IMR-90 (cell line): ENCODE data around the gene SPEG. TPM values are rescaled to one million over a fixed set of nuclear protein-coding genes. Genes with fewer than 3 reads are reported as not detected.

Source experiments
- ATAC-seq: fragments of 200-7000 bp; cut with Tn5 transposase; 2 replicates; pipeline ENCODE4 v1.9.1; 2020; ENCODE audit warnings: low read depth, mild to moderate bottlenecking, moderate library complexity
- BruUV-seq: library from RNA; stranded (reverse); fragments of 400-500 nt; replicated peaks from 2 replicates; lab custom pipeline; 2021; lab: Mats Ljungman, UMichigan
- CTCF ChIA-PET: fragments of 300-600 bp; formaldehyde crosslinking; extraction: SDS; loops from one replicate; lab custom pipeline; 2021; ENCODE audit warnings: antibody characterized with exemption; lab: Yijun Ruan, JAX
- POLR2A ChIA-PET: fragments of 300-600 bp; sonication (Branson Sonifier 250); formaldehyde crosslinking; loops from one replicate; lab custom pipeline; 2022; ENCODE audit warnings: antibody characterized with exemption; ENCODE audit not compliant: unreplicated experiment; lab: Charles Lee
- DNase-seq: peaks from one replicate; pipeline ENCODE4 v3.0.0; 2013
- H2AFZ ChIP-seq: replicated peaks from 2 replicates; pipeline ENCODE3; 2013; ENCODE audit warnings: low read length, mild to moderate bottlenecking; ENCODE audit not compliant: poor library complexity
- H2AK5ac ChIP-seq: 2 replicates; pipeline ENCODE4 v1.6.1; 2013; ENCODE audit warnings: low read depth, low read length, inconsistent platforms
- H2AK9ac ChIP-seq: replicated peaks from 2 replicates; pipeline ENCODE3; 2013; ENCODE audit warnings: mild to moderate bottlenecking, low read depth, low read length, moderate library complexity; ENCODE audit not compliant: poor library complexity
- H2BK120ac ChIP-seq: 2 replicates; pipeline ENCODE4 v1.6.1; 2013; ENCODE audit warnings: low read depth, low read length, inconsistent platforms
- H2BK15ac ChIP-seq: 3 replicates; pipeline ENCODE4 v1.6.1; 2013; ENCODE audit warnings: low read depth, low read length, inconsistent platforms
- H2BK20ac ChIP-seq: 2 replicates; pipeline ENCODE4 v1.6.1; 2013; ENCODE audit warnings: low read depth, mild to moderate bottlenecking, inconsistent platforms, low read length, moderate library complexity
- H2BK5ac ChIP-seq: 2 replicates; pipeline ENCODE4 v1.6.1; 2013; ENCODE audit warnings: mild to moderate bottlenecking, low read depth, low read length, inconsistent platforms; ENCODE audit not compliant: poor library complexity, severe bottlenecking
- H3K14ac ChIP-seq: replicated peaks from 2 replicates; pipeline ENCODE4 v1.6.1; 2013; ENCODE audit warnings: low read depth, low read length, inconsistent platforms
- H3K18ac ChIP-seq: 2 replicates; pipeline ENCODE4 v1.6.1; 2013; ENCODE audit warnings: low read depth, low read length, control low read depth
- H3K23ac ChIP-seq: 2 replicates; pipeline ENCODE4 v1.6.1; 2013; ENCODE audit warnings: low read depth, low read length, inconsistent platforms
- H3K27ac ChIP-seq: 2 replicates; pipeline ENCODE4 v1.5.1; 2013; ENCODE audit warnings: mild to moderate bottlenecking, control low read depth, low read length; ENCODE audit not compliant: insufficient read depth
- H3K27me3 ChIP-seq: 2 replicates; pipeline ENCODE4 v1.6.1; 2013; ENCODE audit warnings: low read length; ENCODE audit not compliant: control insufficient read depth, insufficient read depth
- H3K36me3 ChIP-seq: 2 replicates; pipeline ENCODE4 v1.6.1; 2013; ENCODE audit warnings: low read length, mixed read lengths; ENCODE audit not compliant: control insufficient read depth, insufficient read depth
- H3K4ac ChIP-seq: 2 replicates; pipeline ENCODE4 v1.6.1; 2013; ENCODE audit warnings: low read depth, low read length, inconsistent platforms
- H3K4me1 ChIP-seq: 2 replicates; pipeline ENCODE4 v1.6.1; 2013; ENCODE audit warnings: low read length, mixed read lengths; ENCODE audit not compliant: control insufficient read depth, insufficient read depth
- H3K4me2 ChIP-seq: 2 replicates; pipeline ENCODE4 v1.6.1; 2013; ENCODE audit warnings: low read depth, mild to moderate bottlenecking, control low read depth, low read length, moderate library complexity
- H3K4me3 ChIP-seq: 2 replicates; pipeline ENCODE4 v1.5.1; 2013; ENCODE audit warnings: low read depth, mild to moderate bottlenecking, control low read depth, low read length, moderate library complexity; ENCODE audit not compliant: insufficient read depth
- H3K56ac ChIP-seq: 2 replicates; pipeline ENCODE4 v1.6.1; 2013; ENCODE audit warnings: low read length, inconsistent platforms; ENCODE audit not compliant: insufficient read depth; ENCODE audit errors: extremely low read depth
- H3K79me1 ChIP-seq, 2 experiments: 2 replicates each; pipeline ENCODE4 v1.6.1; 2013; ENCODE audit warnings: low read length in 2 of 2, inconsistent platforms in 1 of 2, low read depth in 1 of 2
- H3K9ac ChIP-seq: 2 replicates; pipeline ENCODE4 v1.6.1; 2013; ENCODE audit warnings: low read depth, low read length, control low read depth
- H3K9me1 ChIP-seq: 2 replicates; pipeline ENCODE4 v1.6.1; 2013; ENCODE audit warnings: low read length, inconsistent platforms; ENCODE audit not compliant: insufficient read depth
- H3K9me3 ChIP-seq: 2 replicates; pipeline ENCODE4 v1.6.1; 2013; ENCODE audit warnings: low read length; ENCODE audit not compliant: control insufficient read depth, insufficient read depth
- H4K20me1 ChIP-seq: 2 replicates; pipeline ENCODE4 v1.6.1; 2013; ENCODE audit warnings: low read length, inconsistent platforms; ENCODE audit not compliant: insufficient read depth
- H4K5ac ChIP-seq: 2 replicates; pipeline ENCODE4 v1.6.1; 2013; ENCODE audit warnings: mild to moderate bottlenecking, low read depth, low read length, control low read depth
- H4K8ac ChIP-seq, 2 experiments: 2 replicates each; pipeline ENCODE4 v1.6.1; 2013; ENCODE audit warnings: low read depth in 2 of 2, low read length in 2 of 2, control low read depth in 1 of 2, inconsistent platforms in 1 of 2
- H4K91ac ChIP-seq: 2 replicates; pipeline ENCODE4 v1.6.1; 2013; ENCODE audit warnings: low read depth, low read length, inconsistent platforms; ENCODE audit not compliant: insufficient read depth
- BHLHE40 ChIP-seq: fragments of 150-350 bp; IDR thresholded peaks from 2 replicates; pipeline ENCODE4 v1.6.1; 2016; ENCODE audit warnings: mild to moderate bottlenecking, low read depth, low read length
- CEBPB ChIP-seq: IDR thresholded peaks from 2 replicates; pipeline ENCODE4 v1.6.1; 2012; ENCODE audit warnings: low read depth, low read length, improper control_type of control experiment
- CHD1 ChIP-seq: IDR thresholded peaks from 2 replicates; pipeline ENCODE4 v1.6.1; 2012; ENCODE audit warnings: low read depth, low read length, improper control_type of control experiment
- CTCF ChIP-seq: conservative IDR thresholded peaks from 2 replicates; pipeline ENCODE4 v1.5.1; 2012; ENCODE audit warnings: mild to moderate bottlenecking, low read depth, low read length, improper control_type of control experiment
- ELK1 ChIP-seq: fragments of 150-350 bp; IDR thresholded peaks from 2 replicates; pipeline ENCODE4 v1.6.1; 2016; ENCODE audit warnings: low read depth, mild to moderate bottlenecking, low read length, moderate library complexity, borderline replicate concordance
- FOS ChIP-seq: fragments of 150-350 bp; IDR thresholded peaks from 2 replicates; pipeline ENCODE4 v1.6.1; 2016; ENCODE audit warnings: low read depth, low read length
- MAFK ChIP-seq: IDR thresholded peaks from 2 replicates; pipeline ENCODE4 v1.6.1; 2012; ENCODE audit warnings: low read depth, low read length, improper control_type of control experiment
- MAZ ChIP-seq: IDR thresholded peaks from 2 replicates; pipeline ENCODE4 v1.6.1; 2012; ENCODE audit warnings: low read depth, mild to moderate bottlenecking, low read length, improper control_type of control experiment, moderate library complexity, borderline replicate concordance
- MXI1 ChIP-seq: IDR thresholded peaks from 2 replicates; pipeline ENCODE4 v1.6.1; 2012; ENCODE audit warnings: low read depth, mild to moderate bottlenecking, low read length, moderate library complexity, borderline replicate concordance
- NFE2L2 ChIP-seq: fragments of 150-350 bp; IDR thresholded peaks from 2 replicates; pipeline ENCODE4 v1.6.1; 2016; ENCODE audit warnings: low read depth, mild to moderate bottlenecking, low read length
- POLR2A ChIP-seq: IDR thresholded peaks from 2 replicates; pipeline ENCODE4 v1.6.1; 2012; ENCODE audit warnings: mild to moderate bottlenecking, low read depth, low read length
- RAD21 ChIP-seq: IDR thresholded peaks from 2 replicates; pipeline ENCODE4 v1.6.1; 2012; ENCODE audit warnings: low read length, improper control_type of control experiment
- RCOR1 ChIP-seq: IDR thresholded peaks from 2 replicates; pipeline ENCODE4 v1.6.1; 2012; ENCODE audit warnings: mild to moderate bottlenecking, low read length, improper control_type of control experiment; ENCODE audit not compliant: insufficient replicate concordance
- RFX5 ChIP-seq: IDR thresholded peaks from 2 replicates; pipeline ENCODE4 v1.8.0; 2012; ENCODE audit warnings: low read depth, mild to moderate bottlenecking, low read length, moderate library complexity
- SMC3 ChIP-seq: fragments of 150-350 bp; IDR thresholded peaks from 2 replicates; pipeline ENCODE4 v1.6.1; 2016; ENCODE audit warnings: low read depth, mild to moderate bottlenecking, antibody characterized with exemption, low read length, moderate library complexity
- WGBS, 2 experiments: methylation state at CpG; one replicate each; pipeline versions ENCODE4 v1.1.5 to v1.1.7; 2013; ENCODE audit warnings: missing lambda C conversion rate in 2 of 2; ENCODE audit not compliant: insufficient read length in 1 of 2; ENCODE audit errors: extremely low coverage in 2 of 2; 5-methylcytosine and 5-hydroxymethylcytosine counted together
- dilution Hi-C: fragments of 300-500 bp; cut with HindIII; formaldehyde crosslinking; loops from one replicate; pipeline ENCODE4 v1.14.3; 2018; ENCODE audit warnings: low sequenced_read_pairs; ENCODE audit not compliant: unreplicated experiment
- in situ Hi-C: fragments of 300-500 bp; cut with MboI; formaldehyde crosslinking; loops from 3 replicates; pipeline ENCODE4 v1.14.3; 2019; ENCODE audit warnings: low sequenced_read_pairs, inconsistent platforms, mixed read lengths
- intact Hi-C: fragments of 100-400 bp; cut with micrococcal nuclease; formaldehyde crosslinking; loops from 2 replicates; pipeline ENCODE4 v1.10.0; 2022
- polyA plus RNA-seq, 3 experiments: library from polyadenylated mRNA; depleted of rRNA; stranded (reverse); fragments of >200 nt; gene quantifications; 2 replicates each; pipeline ENCODE4 v1.2.3, GENCODE V29; 2012; ENCODE audit warnings: low replicate concordance in 1 of 3
- total RNA-seq: library from RNA; depleted of rRNA; stranded (reverse); fragments of >200 nt; gene quantifications from 2 replicates; pipeline ENCODE4 v1.2.3, GENCODE V29; 2012
- TF ChIP-seq, protein P1 (sequence below): fragments of 150-350 bp; IDR thresholded peaks from 2 replicates; pipeline ENCODE4 v1.6.1; 2017; ENCODE audit warnings: mild to moderate bottlenecking, antibody characterized with exemption, low read length, low read depth

The SPEG gene
- total and polyA plus RNA-seq, 2 of the 4 experiments (the other 2 are of a cell fraction): 6.8 to 81.6 TPM

- no peak overlapping the region for H4K91ac ChIP-seq
- no peaks in the 10 kb centered on the region for H3K36me3 ChIP-seq
- H2AK5ac ChIP-seq: no peak overlapping the region
- in situ Hi-C loops: no loop called here
- H2BK15ac ChIP-seq: no peak overlapping the region
- H3K9ac ChIP-seq: no peak overlapping the region
- no peak overlapping the region for H3K4me3 ChIP-seq
- H2BK20ac ChIP-seq: no peak overlapping the region
- no peak overlapping the region for H2BK5ac ChIP-seq
- H3K79me1 ChIP-seq: no peaks in the 10 kb centered on the region
- no peak overlapping the region for H2AFZ ChIP-seq
- no peak for TF ChIP-seq POLR2A
- TF ChIP-seq RFX5: no peak
- TF ChIP-seq, protein P1, sequence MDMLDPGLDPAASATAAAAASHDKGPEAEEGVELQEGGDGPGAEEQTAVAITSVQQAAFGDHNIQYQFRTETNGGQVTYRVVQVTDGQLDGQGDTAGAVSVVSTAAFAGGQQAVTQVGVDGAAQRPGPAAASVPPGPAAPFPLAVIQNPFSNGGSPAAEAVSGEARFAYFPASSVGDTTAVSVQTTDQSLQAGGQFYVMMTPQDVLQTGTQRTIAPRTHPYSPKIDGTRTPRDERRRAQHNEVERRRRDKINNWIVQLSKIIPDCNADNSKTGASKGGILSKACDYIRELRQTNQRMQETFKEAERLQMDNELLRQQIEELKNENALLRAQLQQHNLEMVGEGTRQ: no peak
- no peak for TF ChIP-seq MAZ
- TF ChIP-seq RCOR1: no peak
- no peak for TF ChIP-seq CHD1
- no peak for TF ChIP-seq SMC3
- TF ChIP-seq CTCF: no peak
- TF ChIP-seq NFE2L2: no peak
- TF ChIP-seq MAFK: no peak
- no peak for TF ChIP-seq MXI1
- no peak for TF ChIP-seq BHLHE40
- TF ChIP-seq ELK1: no peak
- no peak for TF ChIP-seq RAD21
- TF ChIP-seq CEBPB: no peak
- TF ChIP-seq FOS: no peak
- H3K23ac ChIP-seq: no peak overlapping the region
- H3K14ac ChIP-seq: no peak overlapping the region
- ATAC-seq (peak; percentile 35), DNase-seq (no peak)
- no peak overlapping the region; the same call in 1 of the 2 replicates for H4K5ac ChIP-seq
- peaks cover 5% of the 10 kb centered on the region; the same call in 1 of the 2 replicates for H3K4me1 ChIP-seq
- H2AK9ac ChIP-seq: no peak overlapping the region
- no peaks in the 10 kb centered on the region; the same call in 1 of the 2 replicates for H3K9me3 ChIP-seq
- no TSS peak for BruUV-seq
- H2BK120ac ChIP-seq: no peak overlapping the region
- dilution Hi-C loops: no loop called here
- H3K56ac ChIP-seq: no peak overlapping the region
- intact Hi-C loops: no loop called here
- H3K4ac ChIP-seq: no peak overlapping the region
- H3K27me3 ChIP-seq: peaks cover 7% of the 10 kb centered on the region
- no peak overlapping the region for H4K8ac ChIP-seq
- H3K9me1 ChIP-seq: 0 out of 2 replicates have a peak, but pooled peaks cover 5% of the 10 kb centered on the region
- ChIA-PET CTCF (interaction anchor here (1.0 to 1.4 kb wide), 2 partner anchors 15 to 112 kb away, joined by 3 read pairs; no protein-coding TSS in a partner anchor), POLR2A (no interaction called here)
- 27% methylated on average over 2 of the region's 9 CpGs; no CpG with 5 or more reads in 1 of the 2 experiments for WGBS, 2 experiments
- H3K27ac ChIP-seq: no peak overlapping the region
- no peak overlapping the region for H3K18ac ChIP-seq
- no peaks in the 10 kb centered on the region for H4K20me1 ChIP-seq
- H3K4me2 ChIP-seq: no peak overlapping the region
Measured at GRCh38 chr2:219417374-219417773, 17.3 kb upstream of the SPEG start.
